ENCODE measurements around the gene TMEM101. TPM values are rescaled to one million over a fixed set of nuclear protein-coding genes. Genes with fewer than 3 reads are reported as not detected.
"Not testable (repeated sequence)": the region's sequence is repeated elsewhere in the genome, so short reads cannot be mapped to it uniquely, and the experiment has no call there.

TMEM101 gene
- total and polyA plus RNA-seq, 10 of the 15 experiments (the other 5 are each of a cell fraction or from before 2014, with no cell fraction given) = 18.4 to 72.5 (median 35.9) TPM

GRCh38 chr17:43998552-43998951 lies 16.2 kb downstream of the TMEM101 start (continued):
- TF ChIP-seq REST (IDR thresholded peaks at IDR 0.05; ENCODE audit: low read depth, low read length) (no peak), RAD51 (IDR thresholded peaks at IDR 0.05) (no peak), YBX1 (IDR thresholded peaks at IDR 0.05) (no peak), POU2F2 (IDR thresholded peaks at IDR 0.05; ENCODE audit: borderline replicate concordance, low read depth, low read length) (no peak), USF2 (IDR thresholded peaks at IDR 0.05; ENCODE audit: borderline replicate concordance, low read depth, low read length) (no peak), CEBPB (IDR thresholded peaks at IDR 0.05; ENCODE audit: borderline replicate concordance in 1 of 2, low read depth in 2 of 2, low read length in 2 of 2) (no peak), SUPT20H (IDR thresholded peaks at IDR 0.05; ENCODE audit: borderline replicate concordance, control insufficient read depth, low read depth, low read length) (no peak)

GRCh38 chr17:43997180-43997579 lies 17.6 kb downstream of the TMEM101 start:
- CTCF ChIA-PET = interaction anchor here (0.7 to 5.0 kb wide), 3 partner anchors 54 to 119 kb away, joined by 3 to 42 read pairs (median 6); partner anchors contain the start of gene PPY
- H3K9me3 ChIP-seq (replicated peaks; ENCODE audit: control insufficient read depth, insufficient read depth, low read length); H3K4me2 ChIP-seq (ENCODE audit: control insufficient read depth, insufficient read depth); H3K27ac ChIP-seq (ENCODE audit: control insufficient read depth, insufficient read depth); BruUV-seq (replicated peaks); H2AFZ ChIP-seq (ENCODE audit: control insufficient read depth, low read depth, low read length); H3K9ac ChIP-seq (ENCODE audit: control insufficient read depth, insufficient read depth, low read length); ATAC-seq; H4K20me1 ChIP-seq (ENCODE audit: control insufficient read depth, insufficient read depth); H3K4me1 ChIP-seq (ENCODE audit: control insufficient read depth, insufficient read depth, low read length); H3K27me3 ChIP-seq (replicated peaks in 1 of 2; ENCODE audit: control insufficient read depth in 2 of 2, insufficient read depth in 2 of 2, low read length in 1 of 2); H3K4me3 ChIP-seq; POLR2A ChIA-PET; in situ Hi-C loops (cut with MboI); DNase-seq (ENCODE audit: low read depth, low spot score); H3K36me3 ChIP-seq (ENCODE audit: control insufficient read depth in 2 of 2, insufficient read depth in 2 of 2, low read length in 1 of 2); FAIRE-seq; H3K79me2 ChIP-seq (ENCODE audit: control insufficient read depth, insufficient read depth, low read length): not testable (repeated sequence)
- SMC1A ChIA-PET (ENCODE audit: uncharacterized antibody, unreplicated experiment) = interaction anchor here (2.1 kb wide), 1 partner anchor 54 kb away, joined by 6 read pairs; no protein-coding TSS in a partner anchor
- WGBS (ENCODE audit: insufficient coverage, insufficient replicate concordance, low lambda C conversion rate, missing lambda C conversion rate) = 11% methylated on average over 5 of the region's 5 CpGs
- intact Hi-C loops (cut with micrococcal nuclease; ENCODE audit: unreplicated experiment) = loop anchor here (10.0 kb wide), 1 partner anchor 122 kb away; no protein-coding TSS in a partner anchor
- RAD21 ChIA-PET (ENCODE audit: unreplicated experiment) = interaction anchor here (1.1 to 1.3 kb wide), 2 partner anchors 53 to 171 kb away, joined by 3 read pairs; no protein-coding TSS in a partner anchor
